Sciatic nerve (tissue), 2 donors: Measurements from ENCODE around the gene STX10. TPM values are rescaled to one million over a fixed set of nuclear protein-coding genes. Genes with fewer than 3 reads are reported as not detected.
"Not testable (repeated sequence)": the region's sequence is repeated elsewhere in the genome, so short reads cannot be mapped to it uniquely, and the experiment has no call there.

Experiments
- ATAC-seq: fragments of 200-7000 bp; cut with Tn5 transposase; one replicate; pipeline ENCODE4 v1.9.1; 2020; ENCODE audit warnings: mild to moderate bottlenecking, moderate library complexity
- DNase-seq: peaks from one replicate; pipeline ENCODE4 v3.0.0-alpha.2; 2020; ENCODE audit warnings: low spot score
- intact Hi-C: fragments of 100-400 bp; cut with DNase I; formaldehyde crosslinking; loops from one replicate; pipeline ENCODE4 v1.14.2; 2022
- total RNA-seq: library from RNA; stranded (reverse); fragmentation: NEBNext Ultra II Directional; extraction: Animal tissue kit (Norgen Biotek cat#: 25700); gene quantifications from one replicate; pipeline ENCODE4 v1.2.1, GENCODE V29; 2021
- donor health status: DM: no; HTN: no; CAD: no.
- donor health status: DM: no; HTN: no; CAD: no.

Gene STX10, protein sequence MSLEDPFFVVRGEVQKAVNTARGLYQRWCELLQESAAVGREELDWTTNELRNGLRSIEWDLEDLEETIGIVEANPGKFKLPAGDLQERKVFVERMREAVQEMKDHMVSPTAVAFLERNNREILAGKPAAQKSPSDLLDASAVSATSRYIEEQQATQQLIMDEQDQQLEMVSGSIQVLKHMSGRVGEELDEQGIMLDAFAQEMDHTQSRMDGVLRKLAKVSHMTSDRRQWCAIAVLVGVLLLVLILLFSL
- total RNA-seq = 48.3 TPM

DNA sequence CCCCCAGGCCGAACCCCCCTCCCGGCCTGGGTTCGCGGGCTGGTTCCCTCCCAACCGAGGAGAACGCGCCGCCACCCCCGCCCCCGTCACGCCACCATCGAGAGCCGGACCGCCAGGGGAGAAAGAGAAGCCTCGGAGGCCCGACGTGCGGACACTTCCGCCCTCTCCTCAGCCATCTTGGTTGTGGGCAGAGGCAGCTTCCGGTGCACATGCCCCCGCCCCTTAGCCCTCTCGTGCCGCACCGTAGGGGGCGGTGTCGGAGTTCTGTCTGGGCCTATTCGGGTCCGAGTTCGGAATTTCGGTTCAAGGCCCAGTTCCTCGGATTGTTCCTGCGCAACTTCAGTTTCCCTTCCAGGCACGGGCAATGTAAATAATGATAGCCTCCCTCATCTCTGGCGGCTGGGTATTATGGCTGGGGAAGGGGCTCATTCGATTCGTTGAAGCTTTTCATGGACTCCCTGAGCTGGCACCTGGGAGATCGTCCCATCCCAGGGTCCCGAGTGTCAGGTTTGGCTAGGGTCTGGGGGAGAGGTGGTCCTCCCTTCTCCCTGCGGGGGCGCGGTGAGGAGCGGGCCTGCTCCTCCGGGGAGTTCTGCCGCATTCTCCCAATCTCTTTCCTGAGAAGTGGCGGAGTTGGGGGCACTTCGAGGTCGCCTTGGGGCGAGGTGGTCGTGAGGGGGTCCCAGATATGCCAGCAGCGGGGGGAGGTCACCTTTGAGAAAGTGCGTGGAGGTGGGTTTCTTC, at the start of gene STX10, which contains the start of gene IER2:
STX10 (minus strand) TSS at position 189 of the 744 bp plus-strand sequence. CDS start 202 bp downstream, outside the sequence.
IER2 (plus strand) TSS at position 225 of the 744 bp plus-strand sequence. CDS start 2,776 bp downstream, outside the sequence.
- peak; percentile 98 for DNase-seq
- intact Hi-C loops = no loop called here
- ATAC-seq = peak; percentile 83

DNA sequence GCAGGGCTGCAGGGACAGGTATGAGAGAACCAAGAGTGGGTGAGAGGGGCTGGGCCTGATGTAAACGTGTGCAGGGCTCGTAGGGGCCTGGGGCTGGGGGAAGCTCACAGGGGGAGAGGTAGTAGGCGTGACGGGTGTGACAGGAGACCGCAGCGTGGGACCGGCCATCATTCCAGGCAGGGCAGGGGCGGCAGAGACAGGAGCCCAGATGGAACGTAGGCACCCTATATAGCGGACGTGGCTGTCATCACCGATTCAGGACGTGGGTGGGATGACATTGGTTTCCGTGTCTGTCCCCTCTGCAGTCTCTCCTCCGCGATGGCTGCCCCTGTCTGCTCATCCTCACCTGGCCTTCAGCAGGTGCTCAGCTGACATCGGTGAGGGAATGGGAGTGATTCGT, 48.5 kb upstream of the STX10 start:
- DNase-seq = no peak
- ATAC-seq = no peak
- intact Hi-C loops = loop anchor here (10.0 kb wide), 1 partner anchor 66 kb away; no protein-coding TSS in a partner anchor

DNA sequence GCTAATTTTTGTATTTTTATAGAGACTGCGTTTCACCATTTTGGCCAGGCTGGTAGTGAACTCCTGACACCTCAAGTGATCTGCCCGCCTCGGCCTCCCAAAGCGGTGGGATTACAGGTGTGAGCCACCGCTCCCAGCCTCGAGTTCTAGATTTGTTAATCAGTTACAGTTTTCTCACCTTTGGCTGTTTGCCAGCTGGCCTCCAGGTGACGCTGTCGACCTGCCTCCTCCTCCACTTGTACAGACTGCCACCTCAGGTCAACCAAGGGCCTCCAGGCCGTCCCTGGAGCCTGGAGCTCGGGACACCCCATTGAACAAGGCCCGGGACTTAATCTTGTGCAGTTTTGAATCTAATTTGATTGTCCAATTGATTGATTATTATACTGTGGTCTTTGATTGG, 45.5 kb upstream of the STX10 start:
- ATAC-seq (no peak), DNase-seq (no peak)
- intact Hi-C loops = loop anchor here (10.0 kb wide), 1 partner anchor 69 kb away; no protein-coding TSS in a partner anchor

DNA sequence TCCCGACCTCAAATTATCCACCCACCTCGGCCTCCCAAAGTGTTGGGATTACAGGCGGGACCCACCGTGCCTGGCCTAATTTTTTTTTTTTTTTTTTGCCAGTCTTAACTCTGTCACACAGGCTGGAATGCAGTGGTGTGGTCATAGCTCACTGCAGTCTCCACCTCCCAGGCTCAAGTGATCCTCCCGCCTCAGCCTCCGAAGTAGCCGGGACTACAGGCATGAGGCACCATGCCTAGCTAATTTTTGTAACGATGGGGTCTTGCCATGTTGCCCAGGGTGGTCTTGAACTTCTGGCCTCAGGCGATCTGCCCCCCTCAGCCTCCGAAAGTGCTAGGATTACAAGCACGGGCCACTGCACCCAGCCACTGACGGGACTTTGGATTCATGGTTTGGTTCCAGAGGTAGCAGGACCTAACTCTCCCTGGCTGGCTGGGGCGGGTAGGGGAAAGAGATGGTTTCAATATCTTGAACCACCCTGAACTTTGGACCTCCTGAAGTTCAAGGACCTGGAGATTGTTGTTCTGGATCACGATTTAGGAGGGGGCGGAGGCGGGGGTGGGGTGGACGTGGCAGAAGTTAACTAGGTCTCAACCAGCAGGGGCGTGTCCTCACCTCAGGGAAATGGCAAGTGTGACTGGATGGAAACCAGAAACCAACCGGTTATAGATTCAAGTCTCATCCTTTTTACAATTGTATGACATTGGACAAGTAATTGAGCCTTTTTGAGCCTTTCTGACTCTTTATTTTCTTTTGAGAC, 40.8 kb upstream of the STX10 start:
- no peak for ATAC-seq
- DNase-seq = no peak
- intact Hi-C loops = loop anchor here (10.0 kb wide), 1 partner anchor 74 kb away; no protein-coding TSS in a partner anchor

DNA sequence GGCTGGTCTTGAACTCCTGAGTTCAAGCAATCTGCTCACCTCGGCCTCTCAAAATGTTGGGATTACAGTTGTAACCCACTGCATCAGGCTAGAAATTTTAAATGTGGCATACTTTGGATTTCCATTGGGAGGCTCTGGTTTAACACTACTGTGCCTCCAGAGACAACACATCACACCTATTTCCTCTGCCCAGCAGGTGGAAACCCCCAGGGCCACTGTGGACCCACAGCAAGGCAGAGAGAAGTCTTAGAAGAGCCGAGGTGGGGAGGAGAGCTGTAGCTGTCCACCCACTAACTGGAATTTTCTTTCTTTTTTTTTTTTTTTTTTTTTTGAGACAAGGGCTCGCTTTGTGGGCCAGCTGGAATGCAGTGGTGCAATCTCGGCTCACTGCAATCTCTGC, 39.4 kb upstream of the STX10 start:
- DNase-seq = no peak
- ATAC-seq = no peak

DNA sequence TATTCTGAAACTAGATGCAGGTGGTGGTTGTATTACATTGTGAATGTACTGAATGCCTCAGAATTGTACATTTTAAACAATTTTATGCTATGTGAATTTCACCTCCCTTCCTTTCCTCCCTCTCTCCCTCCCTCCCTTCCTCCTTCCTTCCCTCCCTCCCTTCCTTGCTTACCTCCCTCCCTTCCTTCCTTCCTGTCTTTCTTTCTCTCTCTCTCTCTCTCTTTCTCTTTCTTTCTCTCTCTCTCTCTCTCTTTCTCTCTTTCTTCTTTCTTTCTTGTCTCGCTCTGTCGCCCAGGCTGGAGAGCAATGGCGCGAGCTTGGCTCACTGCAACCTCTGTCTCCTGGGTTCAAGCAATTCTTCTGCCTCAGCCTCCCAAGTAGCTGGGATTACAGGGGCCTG, 37.2 kb upstream of the STX10 start:
- DNase-seq (no peak), ATAC-seq (no peak)
- intact Hi-C loops = no loop called here

More for the DNA sequence above, 39.4 kb upstream of the STX10 start:
- intact Hi-C loops = no loop called here

DNA sequence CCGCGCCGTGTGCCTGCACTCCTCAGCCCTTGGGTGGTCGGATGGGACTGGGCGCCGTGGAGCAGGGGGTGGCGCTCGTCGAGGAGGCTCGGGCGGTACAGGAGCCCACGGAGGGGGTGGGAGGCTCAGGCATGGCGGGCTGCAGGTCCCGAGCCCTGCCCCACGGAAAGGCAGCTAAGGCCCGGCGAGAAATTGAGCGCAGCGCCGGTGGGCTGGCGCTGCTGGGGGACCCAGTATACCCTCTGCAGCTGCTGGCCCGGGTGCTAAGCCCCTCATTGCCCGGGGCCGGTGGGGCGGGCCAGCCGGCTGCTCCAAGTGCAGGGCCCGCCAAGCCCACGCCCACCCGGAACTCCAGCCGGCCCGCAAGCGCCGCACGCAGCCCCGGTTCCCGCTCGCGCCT, 36.5 kb upstream of the STX10 start:
- intact Hi-C loops, ATAC-seq, DNase-seq: not testable (repeated sequence)

DNA sequence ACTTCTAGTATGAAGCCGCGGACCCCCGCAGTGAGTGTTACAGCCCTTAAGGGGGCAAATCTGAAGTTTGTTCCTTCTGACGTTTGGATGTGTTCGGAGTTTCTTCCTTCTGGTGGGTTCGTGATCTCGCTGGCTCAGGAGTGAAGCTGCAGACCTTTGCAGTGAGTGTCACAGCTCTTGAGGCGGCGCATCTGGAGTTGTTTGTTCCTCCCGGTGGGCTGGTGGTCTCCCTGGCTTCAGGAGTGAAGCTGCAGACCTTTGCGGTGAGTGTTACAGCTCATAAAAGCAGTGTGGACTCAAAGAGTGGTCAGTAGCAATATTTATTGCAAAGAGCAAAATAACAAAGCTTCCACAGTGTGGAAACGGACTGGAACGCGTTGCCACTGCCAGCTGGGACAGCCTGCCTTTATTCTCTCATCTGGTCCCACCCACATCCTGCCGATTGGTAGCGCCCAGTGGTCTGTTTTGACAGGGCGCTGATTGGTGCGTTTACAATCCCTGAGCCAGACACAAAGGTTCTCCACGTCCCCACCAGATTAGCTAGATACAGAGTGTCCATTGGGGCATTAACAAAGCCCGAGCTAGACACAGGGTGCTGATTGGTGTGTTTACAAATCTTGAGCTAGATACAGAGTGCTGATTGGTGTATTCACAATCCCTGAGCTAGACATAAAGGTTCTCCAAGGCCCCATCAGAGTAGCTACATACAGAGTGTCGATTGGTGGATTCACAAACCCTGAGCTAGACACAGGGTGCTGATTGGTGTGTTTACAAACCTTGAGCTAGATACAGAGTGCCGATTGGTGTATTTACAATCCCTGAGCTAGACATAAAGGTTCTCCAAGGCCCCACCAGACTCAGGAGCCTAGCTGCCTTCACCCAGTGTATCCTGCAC, 35.8 kb upstream of the STX10 start:
- intact Hi-C loops, DNase-seq, ATAC-seq: not testable (repeated sequence)

DNA sequence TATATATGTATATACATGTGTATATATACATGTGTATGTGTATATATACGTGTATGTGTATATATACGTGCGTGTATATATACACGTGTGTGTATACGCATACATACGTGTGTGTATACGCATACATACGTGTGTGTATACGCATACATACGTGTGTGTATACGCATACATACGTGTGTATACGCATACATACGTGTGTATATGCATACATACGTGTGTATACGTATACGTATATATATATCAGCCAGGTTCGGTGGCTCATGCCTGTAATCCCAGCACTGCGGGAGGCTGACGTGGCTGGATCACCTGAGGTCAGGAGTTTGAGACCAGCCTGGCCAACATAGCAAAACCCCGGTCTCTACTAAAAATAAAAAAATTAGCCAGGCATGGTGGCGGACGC, 34.8 kb upstream of the STX10 start:
- DNase-seq, intact Hi-C loops, ATAC-seq: not testable (repeated sequence)

DNA sequence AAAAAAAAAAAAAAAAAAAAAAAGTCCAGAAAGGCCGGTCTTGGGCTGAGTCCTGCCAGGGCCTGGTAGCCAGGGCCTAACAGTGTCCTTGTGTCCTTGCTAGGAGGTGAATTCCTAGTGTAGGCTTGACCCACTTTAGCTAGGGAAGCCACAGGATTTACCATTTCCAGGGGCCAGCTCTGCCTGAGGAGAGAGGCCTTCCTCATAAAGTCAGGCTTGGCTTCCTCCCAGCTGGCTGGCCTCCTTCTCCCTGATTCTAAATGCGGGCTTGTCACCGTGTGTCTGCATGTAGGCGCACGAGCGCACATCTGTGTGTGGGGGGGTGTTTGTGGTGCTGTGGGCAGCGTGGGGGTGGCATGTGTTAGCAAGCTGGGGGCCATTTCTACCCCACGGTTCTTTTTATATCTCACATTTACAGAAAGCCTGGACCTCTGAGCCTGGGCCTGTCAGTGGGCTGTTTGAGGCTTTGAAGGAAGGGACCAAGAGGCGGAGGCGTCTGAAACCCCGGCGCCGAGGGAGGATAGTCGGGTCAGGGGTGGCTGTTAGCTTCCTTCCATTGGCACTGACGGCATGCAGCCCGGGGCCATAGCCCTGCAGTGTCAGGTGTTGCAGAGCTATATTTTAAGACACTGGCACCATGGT, 31.7 kb upstream of the STX10 start:
- ATAC-seq = peak; percentile 59
- intact Hi-C loops = no loop called here
- peak; percentile 73 for DNase-seq

DNA sequence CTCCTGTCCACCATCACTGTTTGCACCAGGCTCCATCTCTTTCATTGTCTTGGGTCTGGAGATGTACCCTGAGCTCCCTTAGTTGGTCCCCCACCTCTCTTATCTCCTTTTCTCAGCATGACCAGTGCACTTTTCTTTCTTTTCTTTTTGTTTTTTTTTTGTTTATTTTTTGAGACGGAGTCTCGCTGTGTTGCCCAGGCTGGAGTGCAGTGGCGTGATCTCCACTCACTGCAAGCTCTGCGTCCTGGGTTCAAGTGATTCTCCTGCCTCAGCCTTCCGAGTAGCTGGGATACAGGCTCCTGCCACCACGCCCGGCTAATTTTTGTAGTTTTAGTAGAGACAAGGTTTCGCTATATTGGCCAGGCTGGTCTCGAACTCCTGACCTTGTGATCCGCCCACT, 28.1 kb upstream of the STX10 start:
- intact Hi-C loops, DNase-seq, ATAC-seq: not testable (repeated sequence)

DNA sequence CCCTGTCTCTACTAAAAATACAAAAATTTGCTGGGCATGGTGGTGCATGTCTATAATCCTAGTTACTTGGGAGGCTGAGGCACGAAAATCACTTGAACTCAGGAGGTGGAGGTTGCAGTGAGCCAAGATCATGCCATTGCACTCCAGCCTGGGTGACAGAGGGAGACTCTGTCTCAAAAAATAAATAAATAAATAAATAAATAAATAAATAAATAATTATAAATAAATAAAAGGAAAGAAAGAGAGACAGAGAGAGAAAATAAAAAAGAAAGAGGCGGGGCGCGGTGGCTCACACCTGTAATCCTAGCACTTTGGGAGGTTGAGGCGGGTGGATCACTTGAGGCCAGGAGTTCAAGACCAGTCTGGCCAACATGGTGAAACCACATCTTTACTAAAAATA, 27.4 kb upstream of the STX10 start:
- DNase-seq, ATAC-seq, intact Hi-C loops: not testable (repeated sequence)

DNA sequence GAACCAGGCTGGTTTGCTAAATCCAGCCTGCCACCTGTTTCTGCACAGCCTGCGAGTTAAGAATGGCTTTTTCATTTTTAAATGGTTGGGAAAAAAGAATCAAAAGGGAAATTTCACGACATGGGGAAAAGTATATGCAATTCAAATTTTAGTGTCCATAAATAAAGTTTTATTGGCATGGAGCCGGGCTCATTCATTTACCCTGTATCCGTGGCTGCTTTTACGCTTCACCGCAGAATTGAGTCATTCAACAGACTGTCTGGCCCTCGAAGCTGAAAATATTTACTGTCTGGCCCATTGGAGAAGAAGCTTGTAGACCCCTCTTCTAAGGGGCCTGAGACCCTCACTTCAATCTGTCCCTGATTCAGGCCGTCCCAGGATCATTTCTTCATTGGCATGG, 26.2 kb upstream of the STX10 start:
- DNase-seq (no peak), ATAC-seq (no peak)
- intact Hi-C loops = no loop called here

DNA sequence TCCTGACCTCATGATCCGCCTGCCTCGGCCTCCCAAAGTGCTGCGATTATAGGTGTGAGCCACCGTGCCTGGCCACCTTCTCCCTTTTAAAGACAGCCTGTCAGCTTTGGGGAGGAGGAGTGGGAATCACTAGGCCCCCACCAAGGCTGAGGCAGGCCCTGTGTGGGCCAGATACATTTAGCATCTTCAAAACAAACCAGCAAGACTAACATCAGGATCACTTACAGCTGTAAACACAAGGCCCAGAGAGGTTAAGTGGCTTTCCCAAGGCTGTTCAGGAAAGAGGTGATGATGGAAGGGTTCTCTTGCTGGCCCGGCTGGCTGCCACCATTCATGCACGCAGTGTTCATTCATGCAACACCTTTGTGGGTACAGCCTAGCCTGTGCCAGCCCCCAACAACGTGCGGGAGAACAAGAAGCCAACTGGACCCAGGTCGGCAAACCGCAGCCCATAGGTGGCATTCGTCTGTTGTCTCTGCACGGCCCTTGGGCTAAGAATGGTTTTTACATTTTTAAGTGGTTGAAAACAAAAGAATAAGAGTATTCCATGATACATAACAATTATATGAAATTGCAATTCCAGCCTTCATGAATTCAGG, 23.1 kb upstream of the STX10 start:
- ATAC-seq (no peak), DNase-seq (no peak)
- intact Hi-C loops = no loop called here

DNA sequence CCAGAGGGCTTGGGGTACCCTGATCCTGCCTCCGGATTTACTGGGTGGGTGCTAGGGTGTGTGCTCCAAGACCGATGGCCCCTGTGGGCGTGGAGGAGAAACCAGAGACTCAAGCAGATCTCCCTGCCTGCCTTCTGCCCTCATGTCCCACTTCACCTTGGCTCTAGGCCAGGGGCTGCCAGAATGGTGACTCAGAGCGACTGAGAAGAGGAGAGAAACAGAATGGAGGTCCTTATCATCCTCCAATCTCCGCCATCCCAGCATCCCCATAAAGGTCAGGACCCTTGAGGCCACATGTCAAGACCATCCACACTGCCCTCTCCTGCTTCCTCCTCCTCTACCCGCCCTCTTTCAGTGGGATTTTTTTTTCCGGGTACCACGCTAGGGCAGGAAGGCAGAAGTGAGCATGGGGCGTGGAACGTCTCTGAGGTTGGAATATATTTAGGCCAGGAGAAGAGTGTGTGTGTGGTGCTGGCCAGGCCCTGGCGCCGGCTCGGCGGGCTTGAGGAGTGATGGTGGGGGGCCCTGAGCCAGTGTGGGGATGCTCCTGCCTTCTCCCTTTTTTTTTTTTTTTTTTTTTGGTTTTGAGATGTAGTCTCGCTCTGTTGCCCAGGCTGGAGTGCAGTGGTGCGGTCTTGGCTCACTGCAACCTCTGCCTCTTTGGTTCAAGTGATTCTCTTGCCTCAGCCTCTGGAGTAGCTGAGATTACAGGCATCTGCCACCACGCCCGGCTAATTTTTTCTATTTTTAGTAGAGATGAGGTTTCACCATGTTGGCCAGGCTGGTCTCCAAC, 22.4 kb upstream of the STX10 start:
- intact Hi-C loops = no loop called here
- ATAC-seq (peak; percentile 29), DNase-seq (peak; percentile 86)

DNA sequence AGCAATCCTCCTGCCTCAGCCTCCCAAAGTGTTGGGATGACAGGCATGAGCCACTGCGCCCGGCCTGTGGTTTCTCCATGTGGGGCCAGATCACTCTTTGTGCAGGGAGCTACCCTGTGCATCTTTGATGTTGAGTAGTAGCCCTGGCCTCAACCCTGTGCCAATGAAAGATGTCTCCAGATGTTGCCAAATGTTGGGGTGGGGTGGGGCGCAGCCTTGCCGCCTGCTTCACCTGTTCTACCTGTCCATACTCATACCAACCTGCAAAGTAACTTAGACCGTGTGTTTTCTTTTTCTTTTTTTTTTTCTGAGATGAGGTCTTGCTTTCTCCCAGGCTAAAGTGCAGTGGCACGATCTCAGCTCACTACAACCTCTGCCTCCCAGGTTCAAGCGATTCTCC, 21.0 kb upstream of the STX10 start:
- DNase-seq = no peak
- no peak for ATAC-seq
- intact Hi-C loops = no loop called here

DNA sequence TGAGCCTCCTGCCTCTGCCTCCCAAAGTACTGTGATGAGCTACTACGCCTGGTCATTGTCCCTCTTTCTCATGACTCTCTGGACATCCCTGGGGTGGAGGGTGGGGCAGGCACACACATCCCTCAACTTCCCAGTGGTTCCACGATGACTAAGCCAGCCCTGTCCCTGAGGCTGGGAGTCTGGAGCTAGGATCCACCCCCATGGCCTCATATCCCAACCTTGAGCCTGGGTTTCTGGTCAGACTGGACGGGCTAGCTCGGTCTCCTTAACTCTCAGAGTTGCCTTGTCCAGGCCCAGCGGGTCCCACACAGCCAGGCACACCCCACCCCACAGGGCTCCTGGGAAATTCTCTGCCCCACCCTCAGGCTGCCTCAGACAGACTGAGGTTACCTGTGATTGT, 19.6 kb upstream of the STX10 start:
- ATAC-seq (no peak), DNase-seq (no peak)
- intact Hi-C loops = no loop called here
